Keratinocyte (primary cell): ENCODE data around the gene NYAP2. TPM values are rescaled to one million over a fixed set of nuclear protein-coding genes. Genes with fewer than 3 reads are reported as not detected.

Source experiments
- DNase-seq: peaks from one replicate; pipeline ENCODE4 v3.0.0-alpha.2; 2011; ENCODE audit warnings: low read depth, missing footprints, low spot score
- FAIRE-seq: peaks from 2 replicates; lab custom pipeline; 2011; peaks lifted over from hg19 to GRCh38; lab: Jason Lieb, UNC
- H2AFZ ChIP-seq: 2 replicates; pipeline ENCODE4 v1.6.0; 2012; ENCODE audit warnings: low read length, control low read depth, inconsistent platforms; ENCODE audit not compliant: control insufficient read depth
- H3K27ac ChIP-seq: 2 replicates; pipeline ENCODE4 v1.5.1; 2011; ENCODE audit warnings: low read length; ENCODE audit not compliant: control insufficient read depth, insufficient read depth
- H3K27me3 ChIP-seq: 3 replicates; pipeline ENCODE4 v1.6.0; 2011; ENCODE audit warnings: low read length; ENCODE audit not compliant: control insufficient read depth, insufficient read depth; ENCODE audit errors: extremely low read depth
- H3K36me3 ChIP-seq, 2 experiments: 2 replicates in 1 of 2; 3 replicates in 1 of 2; pipeline ENCODE4 v1.5.1; 2011; ENCODE audit warnings: low read length in 2 of 2, mild to moderate bottlenecking in 1 of 2; ENCODE audit not compliant: control insufficient read depth in 2 of 2, insufficient read depth in 2 of 2; ENCODE audit errors: extremely low read depth in 1 of 2
- H3K4me1 ChIP-seq: 3 replicates; pipeline ENCODE4 v1.5.1; 2011; ENCODE audit warnings: low read length; ENCODE audit not compliant: control insufficient read depth, insufficient read depth; ENCODE audit errors: extremely low read depth
- H3K4me2 ChIP-seq: 3 replicates; pipeline ENCODE4 v1.6.0; 2011; ENCODE audit warnings: low read depth, low read length; ENCODE audit not compliant: control insufficient read depth, insufficient read depth; ENCODE audit errors: extremely low read depth
- H3K4me3 ChIP-seq, 3 experiments: fragments of 200-600 bp in 1 of 3; sonication (generic) in 1 of 3; 2 replicates in 2 of 3; 3 replicates in 1 of 3; pipeline ENCODE4 v1.5.1; 2011 to 2016; ENCODE audit warnings: low read length in 3 of 3, mild to moderate bottlenecking in 3 of 3, control low read depth in 2 of 3, inconsistent platforms in 1 of 3, low read depth in 1 of 3, mixed read lengths in 1 of 3, mixed run types in 1 of 3, moderate library complexity in 1 of 3; ENCODE audit not compliant: control insufficient read depth in 2 of 3, insufficient read depth in 2 of 3; ENCODE audit errors: extremely low read depth in 1 of 3
- H3K79me2 ChIP-seq: 2 replicates; pipeline ENCODE4 v1.6.0; 2012; ENCODE audit warnings: low read length; ENCODE audit not compliant: control insufficient read depth, insufficient read depth
- H3K9ac ChIP-seq: 3 replicates; pipeline ENCODE4 v1.6.0; 2011; ENCODE audit warnings: low read length; ENCODE audit not compliant: control insufficient read depth, insufficient read depth; ENCODE audit errors: extremely low read depth
- H3K9me1 ChIP-seq: 3 replicates; pipeline ENCODE4 v1.6.0; 2011; ENCODE audit warnings: low read length; ENCODE audit not compliant: control insufficient read depth, insufficient read depth; ENCODE audit errors: extremely low read depth
- H3K9me3 ChIP-seq: 2 replicates; pipeline ENCODE4 v1.5.1; 2012; ENCODE audit warnings: low read depth, low read length; ENCODE audit not compliant: control insufficient read depth
- H4K20me1 ChIP-seq: 3 replicates; pipeline ENCODE4 v1.6.0; 2011; ENCODE audit warnings: low read length; ENCODE audit not compliant: control insufficient read depth, insufficient read depth; ENCODE audit errors: extremely low read depth
- CTCF ChIP-seq, 3 experiments: IDR thresholded peaks in 1 of 3; conservative IDR thresholded peaks in 1 of 3; optimal IDR thresholded peaks in 1 of 3; 2 replicates in 2 of 3; 3 replicates in 1 of 3; pipeline versions ENCODE3 to v1.5.1; 2011; ENCODE audit warnings: low read length in 3 of 3, mild to moderate bottlenecking in 3 of 3, moderate library complexity in 2 of 3, control low read depth in 1 of 3, inconsistent platforms in 1 of 3; ENCODE audit not compliant: insufficient read depth in 2 of 3; ENCODE audit errors: extremely low read depth in 1 of 3
- EZH2 ChIP-seq: IDR thresholded peaks from one replicate; pipeline ENCODE4 v1.6.1; 2012; ENCODE audit warnings: inconsistent platforms, mild to moderate bottlenecking, low read length, moderate library complexity
- dilution Hi-C: fragments of 300-500 bp; cut with MboI; formaldehyde crosslinking; loops from one replicate; pipeline ENCODE4 v1.7.0; 2020; ENCODE audit warnings: low sequenced_read_pairs; ENCODE audit not compliant: extremely low pct_ligation_motif_present
- polyA plus RNA-seq, 5 experiments: library from polyadenylated mRNA; depleted of rRNA in 3 of 5; stranded (reverse) in 3 of 5; stranded (forward) in 1 of 5; unstranded in 1 of 5; fragments of >200 nt; gene quantifications; 1 replicate in 1 of 5; 2 replicates in 3 of 5; 3 replicates in 1 of 5; pipeline versions ENCODE4 v1.2.1 to v1.2.3, GENCODE V29; 2011 to 2012; ENCODE audit warnings: missing spikeins in 2 of 5, low read depth in 1 of 5, low replicate concordance in 1 of 5

The NYAP2 gene
- polyA plus RNA-seq, 1 donor (not counting 4 experiments of a cell fraction or from before 2014, with no cell fraction given), result not detected

- Histone ChIP-seq H3K27ac (no peak overlapping the region), H3K9ac (no peak overlapping the region), H3K79me2 (no peaks in the 10 kb centered on the region), H3K27me3 (no peaks in the 10 kb centered on the region), H3K9me3 (no peaks in the 10 kb centered on the region), H3K36me3 (no peaks in the 10 kb centered on the region), H3K4me3 (no peak overlapping the region), H4K20me1 (no peaks in the 10 kb centered on the region), H2AFZ (no peak overlapping the region), H3K4me2 (no peak overlapping the region), H3K4me1 (no peaks in the 10 kb centered on the region), H3K9me1 (no peaks in the 10 kb centered on the region)
- dilution Hi-C loops, result no loop called here
- no peak for FAIRE-seq
- no peak for TF ChIP-seq CTCF (optimal IDR thresholded peaks at IDR 0.05 in 1 of 3, IDR thresholded peaks at IDR 0.05 in 1 of 3, conservative IDR thresholded peaks at IDR 0.05 in 1 of 3; ENCODE audit: extremely low read depth in 1 of 3, insufficient read depth in 2 of 3, low read length in 3 of 3)
- TF ChIP-seq EZH2, result no peak
- DNase-seq, result no peak
Observed at GRCh38 chr2:225534037-225534436, 134.5 kb downstream of the NYAP2 start.

GRCh38 chr2:225534697-225535096, 135.2 kb downstream of the NYAP2 start:
- peak; percentile 39 for FAIRE-seq
- Histone ChIP-seq H3K4me2 (no peak overlapping the region), H3K27me3 (no peaks in the 10 kb centered on the region), H3K79me2 (no peaks in the 10 kb centered on the region), H3K9me3 (no peaks in the 10 kb centered on the region), H4K20me1 (no peaks in the 10 kb centered on the region), H3K9me1 (no peaks in the 10 kb centered on the region), H3K27ac (no peak overlapping the region), H3K9ac (no peak overlapping the region), H2AFZ (no peak overlapping the region), H3K4me3 (no peak overlapping the region), H3K4me1 (no peaks in the 10 kb centered on the region), H3K36me3 (no peaks in the 10 kb centered on the region)
- dilution Hi-C loops, result no loop called here
- no peak for TF ChIP-seq EZH2
- TF ChIP-seq CTCF (optimal IDR thresholded peaks at IDR 0.05 in 1 of 3, IDR thresholded peaks at IDR 0.05 in 1 of 3, conservative IDR thresholded peaks at IDR 0.05 in 1 of 3; ENCODE audit: extremely low read depth in 1 of 3, insufficient read depth in 2 of 3, low read length in 3 of 3), result no peak
- no peak for DNase-seq
